Measurements from ENCODE around the gene ERN2.

GRCh38 chr16:23676924-23677480, 36.0 kb downstream of the ERN2 start:
- TF ChIP-seq POLR2A (IDR thresholded peaks at IDR 0.05) (no peak), CTCF (IDR thresholded peaks at IDR 0.05) (no peak)

Measured in adrenal gland (tissue), 5 donors.